GM08714 (cell line): ENCODE results near the gene TTBK1.
"Not testable (repeated sequence)": the region's sequence is repeated elsewhere in the genome, so short reads cannot be mapped to it uniquely, and the experiment has no call there.

Experiments
- H3K4me3 ChIP-seq: fragments of 200-500 bp; sonication (Bioruptor generic); 2 replicates; pipeline ENCODE4 v1.5.1; 2014; ENCODE audit warnings: mild to moderate bottlenecking, low read length, inconsistent platforms
- ZNF274 ChIP-seq: IDR thresholded peaks from 2 replicates; pipeline ENCODE4 v1.6.1; 2012; ENCODE audit warnings: mild to moderate bottlenecking, low read depth, low read length

The TTBK1 gene

GRCh38 chr6:43302126-43302525 lies 58.8 kb downstream of the TTBK1 start:
- no peak for TF ChIP-seq ZNF274
- no peak overlapping the region for H3K4me3 ChIP-seq

DNA sequence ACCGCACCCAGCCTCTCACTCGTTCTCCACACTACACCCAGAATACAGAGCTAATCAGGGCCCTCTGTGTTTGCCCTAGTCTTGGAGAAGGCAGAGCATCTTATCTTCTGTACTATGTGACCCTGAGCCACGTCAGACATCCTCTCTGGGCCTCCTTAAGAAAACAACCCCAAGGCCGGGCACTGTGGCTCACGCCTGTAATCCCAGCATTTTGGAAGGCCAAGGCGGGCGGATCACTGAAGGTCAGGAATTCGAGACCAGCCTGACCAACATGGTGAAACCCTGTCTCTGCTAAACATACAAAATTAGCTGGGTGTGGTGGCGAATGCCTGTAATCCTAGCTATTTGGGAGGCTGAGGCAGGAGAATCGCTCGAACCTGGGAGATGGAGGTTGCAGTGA lies 59.7 kb downstream of the TTBK1 start:
- not testable (repeated sequence) for H3K4me3 ChIP-seq

- no peak for TF ChIP-seq ZNF274
- no peak overlapping the region for H3K4me3 ChIP-seq
These were observed 60.6 kb downstream of the TTBK1 start for GRCh38 chr6:43303751-43304331.

- TF ChIP-seq ZNF274, result no peak
These were observed 61.1 kb downstream of the TTBK1 start for GRCh38 chr6:43304361-43304760.

GRCh38 chr6:43304882-43305281 lies 61.6 kb downstream of the TTBK1 start:
- no peak for TF ChIP-seq ZNF274
- no peak overlapping the region for H3K4me3 ChIP-seq

More at GRCh38 chr6:43304361-43304760, 61.1 kb downstream of the TTBK1 start:
- no peak overlapping the region for H3K4me3 ChIP-seq

DNA sequence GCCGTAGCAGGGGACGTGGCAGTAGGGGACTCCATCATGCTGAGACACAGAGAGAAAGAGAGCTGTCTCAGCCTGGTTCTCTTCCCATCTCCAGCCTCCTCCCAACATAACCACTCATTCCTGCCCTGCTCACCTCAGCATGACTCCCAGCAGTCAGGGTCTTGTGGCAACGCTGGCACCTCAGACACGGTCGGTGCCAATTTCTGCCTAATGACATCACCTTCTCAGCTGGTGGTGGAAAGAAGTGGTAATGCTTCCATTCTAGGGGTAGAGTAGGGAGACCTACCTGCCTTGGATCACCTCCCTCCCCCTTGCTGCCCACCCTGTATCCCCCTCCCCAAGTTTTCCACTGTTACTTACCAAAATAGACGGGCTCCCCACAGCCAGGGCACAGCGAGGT lies 62.8 kb downstream of the TTBK1 start:
- H3K4me3 ChIP-seq, result no peak overlapping the region
- no peak for TF ChIP-seq ZNF274

DNA sequence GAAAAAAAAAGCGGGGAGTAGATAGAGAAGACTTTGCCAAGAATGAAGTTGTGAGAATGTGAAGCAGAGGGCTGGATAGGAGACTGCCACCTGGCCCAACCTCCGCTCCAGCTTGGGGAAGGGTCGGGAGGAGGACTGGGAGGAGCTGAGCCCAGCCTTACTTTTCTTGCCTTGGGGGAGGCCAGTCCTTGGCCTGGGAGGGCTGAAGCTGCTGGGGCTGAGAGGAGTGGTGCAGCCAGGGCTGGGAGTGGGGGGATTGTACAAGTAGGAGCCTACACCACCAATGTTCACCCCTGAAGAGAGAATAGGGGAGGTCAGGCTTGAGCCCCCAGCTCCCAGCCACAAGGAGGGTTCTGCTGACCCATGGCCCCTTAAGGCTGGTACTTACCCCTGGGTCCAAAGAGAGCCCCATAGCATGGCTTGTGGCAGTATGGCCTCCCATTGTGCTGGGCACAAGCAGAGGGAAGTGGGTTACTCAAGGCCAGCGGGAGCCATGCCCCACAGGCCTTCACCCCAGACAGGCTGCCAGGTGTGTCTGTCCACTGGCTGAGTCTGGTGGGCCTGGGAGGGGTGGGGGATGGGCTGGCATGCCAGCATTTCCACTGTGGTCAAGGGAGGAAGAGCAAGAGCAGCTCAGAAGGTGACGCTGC lies 64.3 kb downstream of the TTBK1 start:
- no peak for TF ChIP-seq ZNF274
- no peak overlapping the region for H3K4me3 ChIP-seq

GRCh38 chr6:43308101-43308989 lies 65.1 kb downstream of the TTBK1 start, which contains the start of gene CRIP3:
Gene CRIP3 (minus strand): TSS chr6:43308826. CDS start chr6:43308792, 34 bp downstream.
- H3K4me3 ChIP-seq, result peak within 1 kb of the TSS; percentile 52; the same call in 1 of the 2 replicates

DNA sequence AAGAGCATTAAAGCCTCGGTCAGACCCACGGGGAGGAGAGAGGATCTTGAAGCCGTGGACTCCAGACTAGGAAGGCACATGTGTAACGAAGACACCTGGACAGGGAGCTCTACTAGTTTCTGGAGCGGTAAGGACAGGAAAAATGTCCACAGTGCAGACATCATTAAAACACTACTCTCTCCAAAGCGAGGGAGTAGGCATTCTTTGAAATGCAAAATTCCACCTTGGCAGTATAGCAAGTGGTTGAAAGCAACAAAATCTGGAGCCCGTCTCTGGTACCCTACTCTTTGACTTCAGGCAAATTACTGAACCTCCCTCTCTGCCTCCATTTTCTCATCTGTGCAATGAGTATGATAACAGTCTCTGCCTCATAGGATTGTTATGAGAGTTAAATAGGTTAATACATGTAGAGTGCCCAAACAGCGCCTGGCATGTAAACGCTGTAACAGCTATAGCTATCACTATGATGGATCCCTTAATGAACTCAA lies 65.8 kb downstream of the TTBK1 start:
- peak overlapping the region; percentile 52; the same call in 1 of the 2 replicates for H3K4me3 ChIP-seq

More at GRCh38 chr6:43308101-43308989, 65.1 kb downstream of the TTBK1 start, which contains the start of gene CRIP3:
- no peak for TF ChIP-seq ZNF274

GRCh38 chr6:43310134-43310533 lies 66.9 kb downstream of the TTBK1 start:
- TF ChIP-seq ZNF274, result no peak
- no peak overlapping the region for H3K4me3 ChIP-seq

More for the DNA sequence above, 65.8 kb downstream of the TTBK1 start:
- no peak for TF ChIP-seq ZNF274

DNA sequence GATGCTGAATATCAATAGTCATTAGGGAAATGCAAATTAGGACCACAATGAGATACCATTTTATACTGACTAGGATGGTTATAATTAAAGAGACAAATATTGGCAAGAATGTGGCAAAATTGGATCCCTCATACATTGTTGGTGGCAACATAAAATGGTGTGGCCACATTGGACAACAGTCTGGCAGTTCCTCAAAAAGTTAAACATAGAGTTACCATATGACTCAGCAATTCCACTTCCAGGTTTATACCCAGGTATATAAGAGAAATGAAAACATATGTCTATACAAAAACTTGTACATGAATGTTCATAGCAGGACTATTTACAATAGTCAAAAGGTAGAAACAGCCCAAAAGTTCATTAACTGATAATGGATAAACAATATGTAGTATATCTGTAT lies 67.3 kb downstream of the TTBK1 start:
- no peak overlapping the region for H3K4me3 ChIP-seq
- TF ChIP-seq ZNF274, result no peak

GRCh38 chr6:43311666-43312065 lies 68.4 kb downstream of the TTBK1 start:
- no peak for TF ChIP-seq ZNF274
- no peak overlapping the region for H3K4me3 ChIP-seq

GRCh38 chr6:43313813-43314212 lies 70.5 kb downstream of the TTBK1 start:
- no peak for TF ChIP-seq ZNF274
- H3K4me3 ChIP-seq, result no peak overlapping the region

DNA sequence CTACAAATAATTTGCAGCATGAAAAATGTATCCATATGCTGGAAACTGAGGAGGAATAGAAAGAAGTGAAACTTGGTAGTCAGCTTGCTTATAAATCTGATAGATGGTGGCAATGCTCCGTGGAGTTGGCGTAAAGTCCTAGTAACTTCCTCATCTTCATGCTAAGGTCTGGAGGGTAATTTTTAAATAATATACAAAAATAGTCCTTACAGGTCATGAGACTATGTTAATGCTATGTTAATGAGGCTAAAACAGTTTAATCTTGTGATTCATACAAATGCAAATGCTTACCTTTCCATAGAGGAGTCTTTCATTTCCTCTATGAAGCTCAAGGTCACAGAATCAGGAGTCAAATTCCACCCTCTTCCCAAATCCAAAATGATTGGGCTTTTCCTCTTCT lies 74.7 kb downstream of the TTBK1 start:
- no peak for TF ChIP-seq ZNF274
- no peak overlapping the region for H3K4me3 ChIP-seq

DNA sequence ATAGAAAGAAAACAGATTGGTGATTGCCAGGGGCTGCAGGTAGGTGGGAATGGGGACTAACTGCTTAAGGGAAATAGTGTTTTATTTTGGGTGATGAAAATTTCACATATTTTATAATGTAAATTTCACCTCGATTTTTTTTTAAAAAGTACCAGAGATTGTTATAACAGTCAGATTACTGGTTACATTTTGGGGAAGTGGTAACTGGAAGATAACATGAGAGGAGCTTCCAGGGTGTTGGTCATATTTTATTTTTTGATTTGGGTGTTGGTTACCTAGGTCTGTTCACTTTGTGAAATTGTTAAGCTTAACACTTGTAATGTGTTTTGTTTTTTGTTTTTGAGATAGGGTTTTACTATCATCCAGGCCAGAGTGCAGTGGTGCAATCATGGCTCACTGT lies 82.6 kb downstream of the TTBK1 start:
- no peak for TF ChIP-seq ZNF274
- H3K4me3 ChIP-seq, result no peak overlapping the region
